ENCODE data around the gene STOML3. TPM values are rescaled to one million over a fixed set of nuclear protein-coding genes. Genes with fewer than 3 reads are reported as not detected.

The STOML3 gene
- polyA plus RNA-seq, 3 donors, result not detected

- peak in 4 of 11 donors; percentile 1 to 5 (median 3) for DNase-seq (ENCODE audit: extremely low read depth in 1 of 11, low read depth in 9 of 11, low spot score in 4 of 11)
Measured at GRCh38 chr13:38943231-38943630, 47.4 kb downstream of the STOML3 start.

GRCh38 chr13:38941353-38941945, 49.2 kb downstream of the STOML3 start:
- DNase-seq (ENCODE audit: extremely low read depth in 1 of 11, low read depth in 9 of 11, low spot score in 4 of 11), result no peak

- DNase-seq (ENCODE audit: extremely low read depth in 1 of 11, low read depth in 9 of 11, low spot score in 4 of 11), result no peak
Measured at GRCh38 chr13:38933786-38934185, 56.8 kb downstream of the STOML3 start.

- no peak for DNase-seq (ENCODE audit: extremely low read depth in 1 of 11, low read depth in 9 of 11, low spot score in 4 of 11)
Measured at GRCh38 chr13:38922170-38922569, 68.5 kb downstream of the STOML3 start.

GRCh38 chr13:38921081-38921480, 69.5 kb downstream of the STOML3 start:
- DNase-seq (ENCODE audit: extremely low read depth in 1 of 11, low read depth in 9 of 11, low spot score in 4 of 11), result no peak

Other genes starting within 250 kb of the STOML3 start
- gene PROSER1, start 47.3 kb upstream of the STOML3 start, polyA plus RNA-seq (ENCODE audit: insufficient read length in 3 of 3), result 10 to 100 TPM; 38.7 to 44.7 (median 38.8) TPM
- 10 to 100 TPM; 34.7 to 75.1 (median 45.5) TPM for gene NHLRC3, start 47.6 kb upstream of the STOML3 start, polyA plus RNA-seq (ENCODE audit: insufficient read length in 3 of 3)